ENCODE measurements around the gene ABCG4.

- TF ChIP-seq YY1 (IDR thresholded peaks at IDR 0.05; ENCODE audit: insufficient read depth, insufficient read length) (no peak), ZNF274 (IDR thresholded peaks at IDR 0.05; ENCODE audit: low read depth, low read length) (no peak)
Observed at GRCh38 chr11:119155733-119156492, 7.1 kb downstream of the ABCG4 start.

Measured in NT2/D1 (cell line).